ENCODE data around the gene CHTF8. TPM values are rescaled to one million over a fixed set of nuclear protein-coding genes. Genes with fewer than 3 reads are reported as not detected.

Gene CHTF8
- total RNA-seq (10 to 100 TPM; 44.2 to 46.8 TPM), polyA plus RNA-seq (ENCODE audit: insufficient read length in 2 of 2) (10 to 100 TPM; 71.3 to 75.7 TPM)
- long read RNA-seq, donor 1, transcript CHTF8-203 (4 exons, 2,903 nt): minor isoform, 5 of 32 reads
- long read RNA-seq, donor 1, transcript CHTF8-201 (1 exons, 2,561 nt): major isoform, 19 of 32 reads
- long read RNA-seq, donor 1, partial matches to known transcripts: 0 of 32 reads
- long read RNA-seq, donor 1, other reads (novel, unspliced or antisense): 0 of 32 reads
- long read RNA-seq, donor 2, transcript CHTF8-203 (4 exons, 2,903 nt): minor isoform, 6 of 25 reads
- long read RNA-seq, donor 2, transcript CHTF8-201 (1 exons, 2,561 nt): major isoform, 14 of 25 reads
- long read RNA-seq, donor 2, partial matches to known transcripts: 0 of 25 reads
- long read RNA-seq, donor 2, other reads (novel, unspliced or antisense): 0 of 25 reads
- long read RNA-seq, donor 3, transcript CHTF8-201 (1 exons, 2,561 nt): major isoform, 34 of 48 reads
- long read RNA-seq, donor 3, transcript CHTF8-203 (4 exons, 2,903 nt): minor isoform, 9 of 48 reads
- long read RNA-seq, donor 3, partial matches to known transcripts: 0 of 48 reads
- long read RNA-seq, donor 3, other reads (novel, unspliced or antisense): 0 of 48 reads
- long read RNA-seq, donor 4, transcript CHTF8-203 (4 exons, 2,903 nt): minor isoform, 14 of 159 reads
- long read RNA-seq, donor 4, transcript CHTF8-205 (3 exons, 856 nt): minor isoform, 11 of 159 reads
- long read RNA-seq, donor 4, transcript CHTF8-201 (1 exons, 2,561 nt): major isoform, 59 of 159 reads
- long read RNA-seq, donor 4, partial matches to known transcripts: 68 of 159 reads
- long read RNA-seq, donor 4, other reads (novel, unspliced or antisense): 0 of 159 reads

DNA sequence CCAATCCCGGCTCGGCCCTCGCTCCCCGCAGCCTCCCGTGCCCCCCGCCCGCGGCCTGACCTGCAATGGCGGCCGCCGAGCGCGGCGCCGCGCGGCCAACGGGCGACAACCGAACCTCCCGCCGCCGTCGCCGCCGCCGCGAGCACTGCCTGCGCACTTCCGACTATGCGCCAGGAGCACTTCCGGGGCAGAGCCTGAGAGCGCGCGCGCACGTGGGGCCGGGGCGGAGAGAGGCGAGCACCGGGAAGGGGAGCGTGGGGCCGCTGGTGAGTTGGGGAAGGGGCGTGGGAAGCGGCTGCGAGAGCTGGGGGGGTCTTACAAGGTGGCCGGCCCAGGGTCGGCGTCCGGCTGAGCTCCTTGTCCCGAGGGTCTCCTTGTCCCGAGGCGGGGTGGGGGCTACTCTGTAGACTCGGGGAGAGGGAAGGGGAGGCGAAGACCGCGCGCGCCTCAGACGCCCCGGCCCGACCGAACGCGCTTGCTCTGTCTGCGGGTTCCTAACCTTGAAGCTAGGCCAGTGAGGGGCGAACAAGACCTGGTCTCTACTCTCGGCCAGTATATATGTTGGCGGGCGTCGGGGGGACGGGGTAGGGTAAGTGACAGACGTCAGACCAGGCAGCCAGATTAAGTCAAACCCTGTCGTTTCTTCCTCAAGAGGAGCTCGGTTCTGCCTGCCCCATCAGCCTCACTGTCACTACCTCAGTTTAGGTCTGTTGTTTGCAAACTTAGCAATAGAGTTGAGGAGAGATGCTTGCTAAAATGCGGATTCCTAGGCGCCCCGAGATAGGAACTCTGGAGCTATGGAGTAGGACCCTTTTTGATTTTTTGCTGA lies at the start of gene CHTF8, which contains the start of gene UTP4:
CHTF8 (minus strand) TSS at position 165 of the 829 bp plus-strand sequence. CDS start 11,130 bp downstream, outside the sequence.
UTP4 (plus strand) TSS at position 226 of the 829 bp plus-strand sequence. CDS start 811 bp downstream, outside the sequence.
- Histone ChIP-seq H3K9me3 (ENCODE audit: control insufficient read depth, insufficient read depth, low read length) (no peaks in the 10 kb centered on the region), H3K27ac (ENCODE audit: low read depth, low read length) (peak within 1 kb of the TSS; percentile 89), H3K4me3 (ENCODE audit: low read depth, low read length) (peak within 1 kb of the TSS; percentile 86), H3K27me3 (ENCODE audit: control insufficient read depth, insufficient read depth, low read length) (no peaks in the 10 kb centered on the region), H3K4me1 (ENCODE audit: control insufficient read depth, insufficient read depth, low read length) (no peaks in the 10 kb centered on the region), H3K36me3 (ENCODE audit: control insufficient read depth, insufficient read depth, low read length) (peaks cover 21% of the 10 kb centered on the region)
- peak in 5 of 6 donors; percentile 59 to 95 (median 76) for DNase-seq (ENCODE audit: low read depth in 4 of 6, low spot score in 6 of 6)
- WGBS (ENCODE audit: insufficient coverage): 0% methylated on average over 76 of the region's 78 CpGs

DNA sequence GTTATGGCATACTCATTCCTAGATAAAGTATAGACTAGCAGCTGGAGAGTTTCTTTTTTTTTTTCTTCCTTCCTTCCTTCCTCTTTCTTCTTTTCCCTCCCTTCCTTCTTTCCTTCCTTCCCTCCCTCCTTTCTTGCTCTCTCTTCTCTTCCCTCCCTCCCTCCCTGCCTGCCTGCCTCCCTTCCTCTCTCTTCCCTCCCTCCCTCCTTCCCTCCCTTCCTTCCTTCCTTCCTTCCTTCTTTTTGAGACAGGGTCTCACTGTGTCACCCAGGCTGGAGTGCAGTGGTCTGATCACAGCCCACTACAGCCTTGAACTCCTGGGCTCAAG lies 47.6 kb upstream of the CHTF8 start:
- H3K36me3 ChIP-seq (ENCODE audit: control insufficient read depth, insufficient read depth, low read length): no peaks in the 10 kb centered on the region
- peaks cover 16% of the 10 kb centered on the region for H3K4me1 ChIP-seq (ENCODE audit: control insufficient read depth, insufficient read depth, low read length)
- no peak for DNase-seq (ENCODE audit: low read depth in 4 of 6, low spot score in 6 of 6)
- no peaks in the 10 kb centered on the region for H3K9me3 ChIP-seq (ENCODE audit: control insufficient read depth, insufficient read depth, low read length)
- no peak overlapping the region for H3K4me3 ChIP-seq (ENCODE audit: low read depth, low read length)
- H3K27ac ChIP-seq (ENCODE audit: low read depth, low read length): peak overlapping the region; percentile 67
- H3K27me3 ChIP-seq (ENCODE audit: control insufficient read depth, insufficient read depth, low read length): no peaks in the 10 kb centered on the region

DNA sequence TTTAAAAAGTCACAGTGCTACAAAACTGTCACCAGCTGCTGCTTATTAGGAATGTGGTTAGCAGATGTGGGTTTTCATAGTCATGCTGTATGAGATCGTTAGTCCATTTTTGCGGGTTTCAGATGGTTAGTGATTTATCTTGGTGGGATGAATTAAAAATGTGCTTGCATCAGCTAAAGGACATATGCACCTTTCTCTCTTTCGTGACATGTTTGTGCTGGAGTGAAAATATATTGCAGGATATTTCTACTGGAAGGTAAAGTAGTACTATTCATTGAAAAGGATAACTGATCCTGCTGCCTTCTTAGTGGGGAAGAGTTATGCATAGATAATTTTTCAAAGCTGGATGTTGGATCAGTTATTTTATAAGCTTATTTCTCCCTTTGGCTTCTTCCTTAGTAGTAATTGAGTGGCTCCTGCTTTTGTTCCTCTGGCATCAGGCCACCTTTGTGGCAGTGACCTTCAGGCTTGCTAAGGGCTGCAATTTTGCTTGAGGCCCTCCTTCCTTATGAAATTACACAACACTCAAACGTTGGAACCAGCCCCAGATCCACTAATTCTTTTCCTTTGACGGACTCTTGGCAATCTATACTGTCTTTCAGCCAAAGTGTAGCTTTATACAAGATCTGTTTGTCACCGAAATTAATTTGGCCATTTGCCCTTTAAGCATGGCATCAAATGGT lies 47.1 kb upstream of the CHTF8 start:
- H3K9me3 ChIP-seq (ENCODE audit: control insufficient read depth, insufficient read depth, low read length): no peaks in the 10 kb centered on the region
- WGBS (ENCODE audit: insufficient coverage): 26% methylated on average over 2 of the region's 6 CpGs
- no peaks in the 10 kb centered on the region for H3K36me3 ChIP-seq (ENCODE audit: control insufficient read depth, insufficient read depth, low read length)
- peak in 4 of 6 donors; percentile 26 to 87 (median 54) for DNase-seq (ENCODE audit: low read depth in 4 of 6, low spot score in 6 of 6)
- peaks cover 16% of the 10 kb centered on the region for H3K4me1 ChIP-seq (ENCODE audit: control insufficient read depth, insufficient read depth, low read length)
- H3K4me3 ChIP-seq (ENCODE audit: low read depth, low read length): no peak overlapping the region
- H3K27me3 ChIP-seq (ENCODE audit: control insufficient read depth, insufficient read depth, low read length): no peaks in the 10 kb centered on the region
- H3K27ac ChIP-seq (ENCODE audit: low read depth, low read length): peak overlapping the region; percentile 67

- Histone ChIP-seq H3K4me3 (ENCODE audit: low read depth, low read length) (no peak overlapping the region), H3K4me1 (ENCODE audit: control insufficient read depth, insufficient read depth, low read length) (peaks cover 12% of the 10 kb centered on the region), H3K9me3 (ENCODE audit: control insufficient read depth, insufficient read depth, low read length) (no peaks in the 10 kb centered on the region), H3K36me3 (ENCODE audit: control insufficient read depth, insufficient read depth, low read length) (peaks cover 5% of the 10 kb centered on the region), H3K27ac (ENCODE audit: low read depth, low read length) (no peak overlapping the region), H3K27me3 (ENCODE audit: control insufficient read depth, insufficient read depth, low read length) (no peaks in the 10 kb centered on the region)
- no peak for DNase-seq (ENCODE audit: low read depth in 4 of 6, low spot score in 6 of 6)
- WGBS (ENCODE audit: insufficient coverage): 100% methylated on average over 3 of the region's 4 CpGs
These were observed 43.8 kb upstream of the CHTF8 start for GRCh38 chr16:69176033-69176800.

DNA sequence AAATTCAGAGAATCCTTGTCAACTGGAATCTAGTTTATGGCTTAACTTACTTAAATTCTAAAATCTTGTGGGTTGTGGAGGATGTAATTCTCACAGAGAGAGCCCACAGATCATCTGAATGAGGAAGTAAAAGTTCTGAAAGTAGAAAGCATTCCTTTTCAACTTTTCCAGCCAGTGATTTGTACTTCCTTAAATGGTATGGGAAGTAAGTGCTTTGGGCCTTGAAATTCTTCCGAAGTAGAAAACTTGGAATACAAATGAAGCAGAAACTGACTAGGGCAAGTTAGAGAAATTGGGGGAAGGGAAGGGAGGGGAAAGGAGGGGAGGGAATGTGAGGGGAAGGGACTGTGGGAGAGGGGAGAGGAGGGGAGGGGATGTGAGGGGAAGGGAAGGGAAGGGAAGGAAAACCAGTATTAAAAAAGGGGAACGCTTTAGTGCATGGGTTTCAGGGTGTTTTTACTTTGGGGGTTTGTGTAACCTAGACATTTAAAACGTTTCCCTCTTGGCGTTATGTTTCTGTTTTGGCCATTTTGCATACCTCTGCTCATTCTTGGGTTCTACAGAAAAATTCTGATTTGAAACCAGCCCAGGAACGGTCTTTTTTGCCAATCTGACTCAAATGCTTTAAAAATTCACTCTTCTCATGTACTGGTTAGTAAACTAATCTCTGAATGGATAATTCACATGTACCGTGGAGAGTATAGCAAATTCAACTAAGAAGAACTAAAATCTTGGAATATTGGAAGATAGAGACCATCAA lies 39.1 kb upstream of the CHTF8 start:
- Histone ChIP-seq H3K4me3 (ENCODE audit: low read depth, low read length) (no peak overlapping the region), H3K36me3 (ENCODE audit: control insufficient read depth, insufficient read depth, low read length) (peaks cover 25% of the 10 kb centered on the region), H3K27ac (ENCODE audit: low read depth, low read length) (peak overlapping the region; percentile 47), H3K4me1 (ENCODE audit: control insufficient read depth, insufficient read depth, low read length) (peaks cover 3% of the 10 kb centered on the region), H3K27me3 (ENCODE audit: control insufficient read depth, insufficient read depth, low read length) (no peaks in the 10 kb centered on the region), H3K9me3 (ENCODE audit: control insufficient read depth, insufficient read depth, low read length) (no peaks in the 10 kb centered on the region)
- peak in 1 of 6 donors; percentile 22 for DNase-seq (ENCODE audit: low read depth in 4 of 6, low spot score in 6 of 6)
- WGBS (ENCODE audit: insufficient coverage): 76% methylated on average over 4 of the region's 6 CpGs

DNA sequence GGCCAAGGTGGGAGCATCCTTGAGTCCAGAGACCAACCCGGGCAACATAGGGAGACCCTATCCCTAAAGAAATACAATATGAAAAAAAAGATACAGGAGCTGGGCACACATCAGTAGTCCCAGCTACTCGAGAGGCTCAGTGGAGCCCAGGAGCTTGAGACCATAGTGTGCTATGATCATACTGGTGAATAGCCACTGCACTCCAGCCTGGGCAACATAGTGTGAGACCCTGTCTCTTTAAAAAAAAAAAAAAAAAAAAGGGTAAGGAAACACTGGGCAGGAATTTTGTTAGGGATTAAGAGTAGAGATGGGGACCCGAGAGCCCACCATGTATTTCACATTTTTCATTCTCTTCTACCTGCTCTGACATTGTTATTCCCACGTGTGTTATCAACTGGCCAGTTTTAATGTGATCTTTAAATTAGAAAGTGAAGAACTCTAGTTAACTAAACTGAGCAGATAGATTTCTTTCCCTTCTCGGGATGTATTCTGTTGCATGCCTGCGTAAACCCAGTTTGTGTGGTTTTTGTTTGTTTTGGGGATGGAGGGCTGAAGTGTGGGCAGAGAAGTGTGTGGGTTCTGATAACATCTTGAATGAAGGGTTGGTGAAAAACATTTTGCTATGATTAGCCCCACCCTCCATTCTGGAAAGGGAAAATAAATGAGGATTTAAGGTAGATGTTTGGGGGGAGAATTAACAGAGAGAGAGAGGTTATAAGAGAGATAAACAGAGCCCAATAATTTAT lies 37.4 kb upstream of the CHTF8 start:
- Histone ChIP-seq H3K36me3 (ENCODE audit: control insufficient read depth, insufficient read depth, low read length) (peaks cover 41% of the 10 kb centered on the region), H3K4me1 (ENCODE audit: control insufficient read depth, insufficient read depth, low read length) (peaks cover 3% of the 10 kb centered on the region), H3K27ac (ENCODE audit: low read depth, low read length) (no peak overlapping the region), H3K27me3 (ENCODE audit: control insufficient read depth, insufficient read depth, low read length) (no peaks in the 10 kb centered on the region), H3K9me3 (ENCODE audit: control insufficient read depth, insufficient read depth, low read length) (no peaks in the 10 kb centered on the region), H3K4me3 (ENCODE audit: low read depth, low read length) (no peak overlapping the region)
- no peak for DNase-seq (ENCODE audit: low read depth in 4 of 6, low spot score in 6 of 6)
- 92% methylated on average over 2 of the region's 6 CpGs for WGBS (ENCODE audit: insufficient coverage)

GRCh38 chr16:69169051-69169450 lies 36.7 kb upstream of the CHTF8 start:
- H3K36me3 ChIP-seq (ENCODE audit: control insufficient read depth, insufficient read depth, low read length): peaks cover 40% of the 10 kb centered on the region
- H3K27ac ChIP-seq (ENCODE audit: low read depth, low read length): no peak overlapping the region
- no peak overlapping the region for H3K4me3 ChIP-seq (ENCODE audit: low read depth, low read length)
- no peaks in the 10 kb centered on the region for H3K9me3 ChIP-seq (ENCODE audit: control insufficient read depth, insufficient read depth, low read length)
- no peak for DNase-seq (ENCODE audit: low read depth in 4 of 6, low spot score in 6 of 6)
- no CpG with 5 or more reads among the region's 4 CpGs for WGBS (ENCODE audit: insufficient coverage)
- H3K27me3 ChIP-seq (ENCODE audit: control insufficient read depth, insufficient read depth, low read length): no peaks in the 10 kb centered on the region
- peaks cover 3% of the 10 kb centered on the region for H3K4me1 ChIP-seq (ENCODE audit: control insufficient read depth, insufficient read depth, low read length)
